Measurements from ENCODE around the gene PRKAR1B.

PRKAR1B gene

GRCh38 chr7:572416-573268 is 154.4 kb downstream of the PRKAR1B start:
- DNase-seq (ENCODE audit: extremely low read depth, insufficient read length) = no peak
- no peaks in the 10 kb centered on the region for H3K36me3 ChIP-seq (ENCODE audit: control insufficient read depth, insufficient read depth, low read length)

DNA sequence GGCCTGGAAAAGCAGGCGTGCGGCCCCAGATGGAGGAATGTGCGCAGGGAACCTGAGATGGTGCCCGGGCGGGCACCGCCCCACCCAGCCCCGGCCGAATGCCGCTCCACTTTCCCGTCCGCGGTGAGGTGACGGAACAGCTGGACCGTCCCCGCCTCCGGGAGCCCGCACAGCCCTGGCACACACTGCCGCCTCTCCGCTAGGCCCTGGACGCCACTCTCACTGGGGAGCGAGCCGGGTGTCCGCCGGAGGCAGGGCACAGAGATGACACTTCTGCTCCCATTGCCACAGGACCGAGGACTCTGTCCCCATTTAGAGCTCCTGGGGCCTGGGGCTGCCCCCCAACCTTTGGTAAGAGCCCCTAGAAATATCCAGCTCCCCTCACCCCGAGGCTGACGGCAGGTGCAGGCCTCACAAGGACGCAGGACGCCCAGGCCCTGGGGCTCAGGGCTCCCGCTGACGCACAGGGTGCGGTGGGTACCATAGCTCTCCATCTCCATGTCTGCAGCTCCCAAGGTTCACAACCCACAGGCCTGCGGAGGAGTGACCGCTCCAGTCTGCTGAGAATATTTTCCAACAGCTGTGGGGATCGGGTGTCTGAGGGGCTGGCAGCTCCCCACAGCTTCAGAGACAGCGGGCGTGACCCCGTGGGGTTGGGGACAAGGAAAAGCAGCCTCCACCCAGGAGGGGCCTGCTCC is 155.2 kb downstream of the PRKAR1B start:
- no peaks in the 10 kb centered on the region for H3K27me3 ChIP-seq (replicated peaks; ENCODE audit: control insufficient read depth, insufficient read depth, low read length)
- TF ChIP-seq, protein P1, sequence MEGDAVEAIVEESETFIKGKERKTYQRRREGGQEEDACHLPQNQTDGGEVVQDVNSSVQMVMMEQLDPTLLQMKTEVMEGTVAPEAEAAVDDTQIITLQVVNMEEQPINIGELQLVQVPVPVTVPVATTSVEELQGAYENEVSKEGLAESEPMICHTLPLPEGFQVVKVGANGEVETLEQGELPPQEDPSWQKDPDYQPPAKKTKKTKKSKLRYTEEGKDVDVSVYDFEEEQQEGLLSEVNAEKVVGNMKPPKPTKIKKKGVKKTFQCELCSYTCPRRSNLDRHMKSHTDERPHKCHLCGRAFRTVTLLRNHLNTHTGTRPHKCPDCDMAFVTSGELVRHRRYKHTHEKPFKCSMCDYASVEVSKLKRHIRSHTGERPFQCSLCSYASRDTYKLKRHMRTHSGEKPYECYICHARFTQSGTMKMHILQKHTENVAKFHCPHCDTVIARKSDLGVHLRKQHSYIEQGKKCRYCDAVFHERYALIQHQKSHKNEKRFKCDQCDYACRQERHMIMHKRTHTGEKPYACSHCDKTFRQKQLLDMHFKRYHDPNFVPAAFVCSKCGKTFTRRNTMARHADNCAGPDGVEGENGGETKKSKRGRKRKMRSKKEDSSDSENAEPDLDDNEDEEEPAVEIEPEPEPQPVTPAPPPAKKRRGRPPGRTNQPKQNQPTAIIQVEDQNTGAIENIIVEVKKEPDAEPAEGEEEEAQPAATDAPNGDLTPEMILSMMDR (IDR thresholded peaks at IDR 0.05; ENCODE audit: insufficient read depth, low read length, poor library complexity, severe bottlenecking) = no peak
- DNase-seq (ENCODE audit: extremely low read depth, insufficient read length) = no peak
- H3K36me3 ChIP-seq (ENCODE audit: control insufficient read depth, insufficient read depth, low read length) = no peaks in the 10 kb centered on the region
- H3K4me3 ChIP-seq (replicated peaks; ENCODE audit: low read depth, low read length) = no peak overlapping the region

More at GRCh38 chr7:572416-573268, 154.4 kb downstream of the PRKAR1B start:
- H3K27me3 ChIP-seq (replicated peaks; ENCODE audit: control insufficient read depth, insufficient read depth, low read length) = no peaks in the 10 kb centered on the region
- TF ChIP-seq, protein P1 (IDR thresholded peaks at IDR 0.05; ENCODE audit: insufficient read depth, low read length, poor library complexity, severe bottlenecking) = no peak
- no peak overlapping the region for H3K4me3 ChIP-seq (replicated peaks; ENCODE audit: low read depth, low read length)

DNA sequence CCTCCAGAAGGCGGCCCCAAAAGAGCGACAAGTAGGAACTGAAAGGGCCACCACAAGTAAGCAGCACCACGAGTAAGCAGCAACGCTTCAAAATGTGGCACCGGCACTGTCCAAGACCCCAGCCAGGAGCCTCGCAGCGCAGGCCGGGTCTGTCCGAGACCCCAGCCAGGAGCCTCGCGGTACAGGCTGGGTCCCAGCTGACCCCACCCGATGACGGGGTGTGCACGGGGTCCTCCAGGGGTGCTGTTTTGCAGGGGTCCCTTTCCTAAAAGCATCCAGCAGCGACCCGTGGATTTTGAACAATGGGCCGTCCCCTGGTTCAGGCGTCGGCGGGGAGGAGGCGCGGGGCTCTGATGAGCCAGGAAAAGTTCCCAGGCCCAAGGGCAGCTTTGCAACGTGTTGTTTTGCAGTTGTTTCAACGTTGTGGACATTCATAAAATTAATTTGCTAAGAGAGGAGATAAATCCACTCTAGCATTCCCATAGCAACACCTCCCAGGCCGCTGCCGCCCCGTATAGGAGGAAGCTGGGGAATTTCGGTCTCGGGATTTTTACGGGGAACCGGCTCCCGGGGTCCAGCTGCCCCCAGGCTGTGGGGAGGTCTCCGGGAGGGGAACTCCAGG is 155.9 kb downstream of the PRKAR1B start:
- no peak for DNase-seq (ENCODE audit: extremely low read depth, insufficient read length)
- no peaks in the 10 kb centered on the region for H3K36me3 ChIP-seq (ENCODE audit: control insufficient read depth, insufficient read depth, low read length)
- no peak overlapping the region for H3K4me3 ChIP-seq (replicated peaks; ENCODE audit: low read depth, low read length)
- TF ChIP-seq, protein P1 (IDR thresholded peaks at IDR 0.05; ENCODE audit: insufficient read depth, low read length, poor library complexity, severe bottlenecking) = no peak
- no peaks in the 10 kb centered on the region for H3K27me3 ChIP-seq (replicated peaks; ENCODE audit: control insufficient read depth, insufficient read depth, low read length)

- H3K36me3 ChIP-seq (ENCODE audit: control insufficient read depth, insufficient read depth, low read length) = no peaks in the 10 kb centered on the region
- no peak for DNase-seq (ENCODE audit: extremely low read depth, insufficient read length)
- H3K27me3 ChIP-seq (replicated peaks; ENCODE audit: control insufficient read depth, insufficient read depth, low read length) = no peaks in the 10 kb centered on the region
- TF ChIP-seq, protein P1 (IDR thresholded peaks at IDR 0.05; ENCODE audit: insufficient read depth, low read length, poor library complexity, severe bottlenecking) = no peak
- no peak overlapping the region for H3K4me3 ChIP-seq (replicated peaks; ENCODE audit: low read depth, low read length)
Observed at GRCh38 chr7:570801-571070, 156.3 kb downstream of the PRKAR1B start.

GRCh38 chr7:569996-570800 is 156.9 kb downstream of the PRKAR1B start:
- Histone ChIP-seq H3K36me3 (ENCODE audit: control insufficient read depth, insufficient read depth, low read length) (no peaks in the 10 kb centered on the region), H3K27me3 (replicated peaks; ENCODE audit: control insufficient read depth, insufficient read depth, low read length) (no peaks in the 10 kb centered on the region), H3K4me3 (replicated peaks; ENCODE audit: low read depth, low read length) (no peak overlapping the region)
- TF ChIP-seq, protein P1 (IDR thresholded peaks at IDR 0.05; ENCODE audit: insufficient read depth, low read length, poor library complexity, severe bottlenecking) = no peak
- no peak for DNase-seq (ENCODE audit: extremely low read depth, insufficient read length)
